HG03378 (cell line): Measurements from ENCODE around the gene SMIM34.
A peak's percentile ranks its signal among the peaks of the same experiment; 100 is the strongest.
"Not testable (repeated sequence)": the region's sequence is repeated elsewhere in the genome, so short reads cannot be mapped to it uniquely, and the experiment has no call there.

Source experiments
- ATAC-seq: cut with Tn5 transposase; IDR thresholded peaks from one replicate; pipeline ENCODE4 v1.9.1; 2021; ENCODE audit warnings: mild to moderate bottlenecking, moderate library complexity; ENCODE audit not compliant: unreplicated experiment

Gene SMIM34, protein sequence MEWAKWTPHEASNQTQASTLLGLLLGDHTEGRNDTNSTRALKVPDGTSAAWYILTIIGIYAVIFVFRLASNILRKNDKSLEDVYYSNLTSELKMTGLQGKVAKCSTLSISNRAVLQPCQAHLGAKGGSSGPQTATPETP

DNA sequence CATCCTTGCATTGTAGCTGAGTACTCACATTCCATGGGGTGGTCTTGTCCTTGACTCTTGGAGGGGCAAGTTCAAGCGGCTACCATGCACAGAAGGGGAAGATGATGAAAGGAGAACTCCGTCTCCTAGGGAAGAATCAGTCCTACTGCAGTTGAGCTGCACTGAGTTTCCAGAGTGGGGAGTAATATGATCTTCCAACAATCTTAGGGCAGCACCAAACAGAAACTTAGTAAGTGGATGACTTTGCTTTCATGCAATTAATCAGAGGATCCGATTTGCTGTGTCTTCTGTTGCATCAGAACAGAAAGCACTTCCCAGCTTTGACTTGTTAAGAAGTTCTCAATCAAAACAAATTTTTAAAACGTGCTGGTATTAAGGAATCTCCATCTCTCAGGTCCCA, at the start of gene SMIM34:
Gene SMIM34 (minus strand): TSS at position 147 of the 400 bp plus-strand sequence. CDS start 112 bp downstream, at position 35.
- not testable (repeated sequence) for ATAC-seq

DNA sequence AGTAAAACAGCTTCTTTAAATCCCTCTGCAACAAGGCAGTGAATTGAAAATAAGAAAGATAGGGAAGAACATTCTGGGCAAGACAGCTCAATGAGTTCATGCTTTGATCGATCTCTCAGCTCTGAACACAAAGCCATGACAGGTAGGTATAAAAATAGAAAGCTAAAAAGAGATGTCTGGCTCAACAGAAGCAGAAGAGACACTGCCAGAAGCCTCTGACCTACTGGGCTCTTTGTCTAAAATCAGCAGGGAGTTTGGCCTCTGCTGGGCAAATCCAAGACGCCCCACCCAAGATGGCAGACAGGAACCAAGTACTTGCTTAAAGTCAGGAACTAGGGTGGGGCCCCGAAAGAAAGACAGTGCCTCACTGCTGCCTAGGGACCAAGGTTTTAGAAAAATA, 43.6 kb upstream of the SMIM34 start:
- ATAC-seq = not testable (repeated sequence)

DNA sequence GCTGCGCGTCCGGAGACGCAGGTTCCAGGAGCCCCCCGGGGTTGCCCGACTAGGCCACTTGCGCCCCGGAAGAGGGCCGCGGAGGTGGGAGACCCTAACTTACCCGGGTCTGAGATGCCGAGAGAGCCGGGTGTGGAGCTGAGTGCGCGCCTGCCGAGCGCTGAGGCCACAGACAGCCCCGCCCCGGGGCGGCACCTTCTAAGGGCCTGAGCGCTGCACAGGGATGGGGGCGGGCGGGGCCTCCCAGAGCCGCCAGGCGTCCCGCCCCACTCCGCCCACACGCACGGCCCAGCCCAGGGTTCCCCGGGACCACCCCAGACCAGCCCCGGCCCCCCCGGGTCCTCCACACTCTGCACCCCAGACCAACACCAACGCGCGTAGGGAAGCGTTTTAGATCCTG, 35.7 kb upstream of the SMIM34 start:
- not testable (repeated sequence) for ATAC-seq

GRCh38 chr21:34458266-34458665, 34.5 kb upstream of the SMIM34 start:
- ATAC-seq = not testable (repeated sequence)

GRCh38 chr21:34456180-34456579, 32.4 kb upstream of the SMIM34 start:
- not testable (repeated sequence) for ATAC-seq

DNA sequence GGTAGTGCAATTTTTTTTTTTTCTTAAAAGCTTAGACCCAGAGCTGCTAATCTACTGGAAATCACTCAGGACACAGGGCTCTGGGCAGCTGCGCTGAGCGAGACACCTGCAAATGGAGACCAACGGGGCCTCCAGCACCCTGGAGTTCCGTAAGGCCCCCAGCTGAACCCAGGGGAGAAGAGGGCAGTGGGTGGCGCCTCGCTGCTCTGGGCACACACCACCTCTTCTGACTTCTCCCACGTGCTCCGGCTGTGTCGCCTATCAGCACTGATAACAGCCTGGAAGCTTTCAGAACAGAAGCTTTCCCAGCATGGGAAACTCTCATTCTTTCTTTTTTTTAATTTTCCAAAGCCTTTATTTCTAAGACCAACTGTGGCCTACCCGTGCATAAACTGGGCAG, 31.9 kb upstream of the SMIM34 start:
- ATAC-seq = not testable (repeated sequence)

DNA sequence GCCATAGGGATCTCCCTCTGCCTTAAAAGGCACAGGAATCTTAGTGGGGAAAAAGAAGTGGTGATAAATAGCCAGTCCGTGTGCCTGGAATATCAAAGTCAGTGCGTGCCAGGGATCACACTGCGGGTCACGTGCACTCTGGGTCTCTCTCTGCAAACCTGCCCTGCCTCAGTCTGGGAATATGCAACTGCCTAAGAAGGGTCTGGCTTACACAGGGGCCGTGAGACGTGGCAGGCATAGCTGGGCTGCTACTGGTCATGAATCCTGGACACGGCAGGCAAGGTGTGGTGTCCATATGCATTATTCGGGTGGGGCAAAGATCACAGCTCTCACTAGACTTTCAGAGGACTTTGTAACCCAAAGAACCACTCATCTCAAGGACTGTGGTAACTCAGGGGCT, 23.3 kb upstream of the SMIM34 start:
- ATAC-seq = not testable (repeated sequence)

DNA sequence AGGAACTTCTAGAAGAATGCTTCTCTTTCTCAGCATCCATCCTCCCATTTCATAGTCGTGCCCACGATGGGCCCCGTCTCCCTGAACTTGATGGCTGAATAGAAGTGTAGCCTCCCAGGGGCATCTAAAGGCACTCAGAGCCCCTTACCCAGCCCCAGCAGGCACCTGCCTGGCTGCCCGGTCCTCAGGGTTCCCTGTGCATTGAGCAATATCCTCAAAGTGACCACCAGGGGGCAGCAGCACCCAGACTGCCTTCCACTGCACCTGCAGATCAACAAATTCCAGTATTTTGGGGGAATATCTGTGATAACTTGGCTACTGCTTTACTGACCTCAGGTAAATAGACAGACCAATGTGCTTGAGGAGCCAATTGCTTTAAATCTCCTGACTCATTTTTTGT, 19.7 kb upstream of the SMIM34 start:
- not testable (repeated sequence) for ATAC-seq

DNA sequence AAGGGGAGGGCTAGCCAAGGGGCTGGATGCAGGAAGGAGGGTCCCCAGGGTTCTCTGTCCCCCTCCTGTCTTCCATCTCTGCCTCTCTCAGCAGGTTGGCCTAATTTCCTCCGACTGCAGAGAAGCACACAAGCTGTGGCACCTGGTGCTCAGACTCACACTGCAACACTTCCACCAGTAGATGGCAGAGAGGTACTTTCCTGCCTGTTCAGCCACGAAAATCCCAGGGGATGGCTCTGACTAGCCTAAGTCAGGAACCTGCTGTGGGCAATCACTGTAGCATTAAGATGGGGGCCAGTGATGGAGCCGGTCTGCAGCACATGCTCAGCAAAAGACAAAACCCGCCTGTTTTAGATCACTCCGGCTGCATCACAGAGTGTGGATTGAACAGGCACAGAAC, 6.0 kb upstream of the SMIM34 start:
- ATAC-seq = not testable (repeated sequence)

DNA sequence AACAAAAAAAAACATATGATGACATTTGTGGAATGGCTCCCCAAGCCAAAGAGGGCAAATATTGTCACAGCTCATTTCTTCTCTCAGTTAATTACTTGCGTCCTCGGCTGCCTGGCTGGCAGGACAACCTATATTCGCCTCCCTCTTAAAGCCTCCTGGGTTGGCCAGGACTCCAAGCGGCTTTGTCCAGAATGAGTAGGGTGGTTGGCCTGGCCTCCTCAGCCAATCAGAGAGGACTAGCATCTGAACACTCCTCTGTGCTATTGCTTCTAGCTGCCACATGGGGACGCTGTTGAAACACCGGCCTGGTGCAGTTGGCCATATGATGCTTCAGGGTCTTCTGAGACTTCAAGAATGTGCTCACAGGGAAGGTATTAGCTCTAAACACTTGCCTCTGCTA, 4.7 kb upstream of the SMIM34 start:
- ATAC-seq = not testable (repeated sequence)

DNA sequence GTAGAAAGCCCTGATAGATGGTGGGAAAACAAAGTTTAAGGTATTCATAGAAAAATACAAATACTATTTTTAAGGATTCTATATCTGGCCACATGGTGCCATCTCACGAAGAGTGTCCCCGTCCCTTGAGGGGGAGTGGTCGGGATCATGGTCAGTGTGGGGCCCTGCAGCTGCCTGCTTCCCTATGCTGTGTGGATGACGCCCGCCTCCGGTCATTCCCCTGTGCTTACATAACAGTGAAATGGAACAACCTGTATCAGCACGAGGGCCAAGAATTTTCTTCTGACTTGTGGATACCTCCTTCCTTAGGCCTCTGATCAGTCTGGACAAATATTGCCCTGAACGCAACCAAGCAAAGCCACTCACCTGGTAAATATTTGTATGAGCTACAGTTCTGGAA, 3.6 kb upstream of the SMIM34 start:
- ATAC-seq = not testable (repeated sequence)

- not testable (repeated sequence) for ATAC-seq
These were observed 6.2 kb downstream of the SMIM34 start for GRCh38 chr21:34417448-34418077.

DNA sequence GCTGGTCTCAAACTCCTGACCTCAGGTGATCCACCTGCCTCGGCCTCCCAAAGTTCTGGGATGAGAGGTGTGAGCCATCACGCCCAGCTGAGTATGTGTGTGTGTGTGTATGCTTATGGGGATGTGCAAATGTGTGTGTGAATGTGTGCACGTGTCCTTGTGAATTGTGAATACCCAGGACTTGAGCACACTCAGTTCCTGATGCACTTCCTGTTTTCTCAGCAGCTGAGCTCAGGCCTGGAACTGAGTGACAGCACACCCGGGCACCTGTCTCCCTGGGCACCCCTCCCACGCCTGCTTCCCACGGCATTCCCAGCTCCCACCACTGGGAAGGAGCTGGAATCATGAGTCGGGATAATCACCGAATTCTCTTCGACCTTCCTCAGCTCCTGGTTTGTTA, 16.5 kb downstream of the SMIM34 start:
- not testable (repeated sequence) for ATAC-seq

- not testable (repeated sequence) for ATAC-seq
These were observed 17.1 kb downstream of the SMIM34 start for GRCh38 chr21:34406676-34407075.

DNA sequence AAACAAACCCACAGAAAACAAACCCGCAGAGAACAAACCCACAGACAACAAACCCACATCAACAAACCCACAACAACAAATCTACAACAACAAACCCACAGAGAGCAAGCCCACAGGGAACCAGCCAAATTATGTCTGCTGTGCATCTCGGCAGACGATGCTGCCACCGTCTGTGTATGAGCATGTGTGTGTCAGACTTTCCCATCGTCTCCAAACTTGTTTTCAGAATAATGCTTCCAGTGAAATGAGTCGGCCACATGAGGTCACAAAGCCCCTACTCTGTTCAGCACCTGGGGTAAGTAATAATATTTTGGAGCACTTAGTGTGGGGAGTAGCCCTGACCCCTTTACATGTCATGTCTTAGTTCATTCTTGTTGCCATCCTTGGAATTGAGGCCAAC, 17.6 kb downstream of the SMIM34 start:
- ATAC-seq = not testable (repeated sequence)

DNA sequence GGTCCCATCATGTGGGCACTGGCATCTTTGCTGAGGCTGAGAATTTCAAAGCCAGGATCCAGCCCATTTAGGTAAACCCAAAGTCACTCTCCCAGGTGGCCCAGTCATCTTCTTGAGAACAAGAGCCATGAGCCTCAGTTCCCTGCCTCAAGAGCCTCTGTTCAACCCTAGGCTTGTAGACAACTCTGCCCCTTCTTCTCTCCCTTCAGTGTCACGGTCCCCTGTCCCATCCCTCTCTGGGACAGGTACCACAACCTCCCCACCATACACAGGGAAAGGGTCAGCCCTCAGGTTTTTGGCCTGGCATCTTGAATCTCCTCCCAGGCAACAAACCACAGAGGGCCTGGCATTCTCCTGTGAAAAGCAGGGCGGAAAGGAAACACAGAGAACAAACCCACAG, 18.1 kb downstream of the SMIM34 start:
- ATAC-seq = not testable (repeated sequence)

DNA sequence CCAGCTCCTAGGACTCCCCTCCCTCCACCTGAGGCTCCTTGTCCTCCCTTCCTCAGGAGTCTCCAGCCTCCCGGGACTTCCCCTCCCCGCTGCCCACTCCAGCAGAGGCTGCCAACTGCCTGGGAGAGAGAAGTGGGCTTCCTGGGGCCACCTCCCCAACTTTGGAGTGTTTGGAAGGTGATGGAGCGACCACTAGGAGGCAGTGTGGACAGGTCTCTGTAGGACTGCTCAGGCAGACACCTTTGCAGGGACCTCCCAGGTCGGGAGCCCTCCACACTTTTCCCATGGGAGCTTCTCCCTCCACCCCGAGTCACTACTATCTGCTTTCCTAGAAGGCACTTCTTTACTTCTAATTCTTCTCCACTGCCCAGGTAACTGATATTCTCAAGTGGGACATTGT, 19.0 kb downstream of the SMIM34 start:
- not testable (repeated sequence) for ATAC-seq

DNA sequence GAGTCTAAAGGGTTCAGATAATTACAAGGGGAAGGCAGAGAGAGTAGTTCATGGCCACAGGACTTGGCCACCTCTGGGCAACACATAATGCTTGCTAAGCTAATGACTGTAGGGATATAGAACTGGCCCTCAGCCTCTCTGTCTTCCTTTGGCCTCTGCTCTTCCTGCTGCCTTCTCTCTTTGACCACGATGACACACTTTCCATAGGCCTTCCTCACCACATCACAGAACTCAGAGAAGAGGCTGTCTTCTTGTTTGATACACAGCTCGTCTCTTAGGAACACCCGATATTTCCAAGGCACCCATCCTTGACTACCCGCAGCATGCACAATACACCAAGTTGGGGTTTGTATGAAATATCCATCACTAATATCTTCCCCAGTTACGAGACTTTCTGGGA, 23.2 kb downstream of the SMIM34 start:
- not testable (repeated sequence) for ATAC-seq

DNA sequence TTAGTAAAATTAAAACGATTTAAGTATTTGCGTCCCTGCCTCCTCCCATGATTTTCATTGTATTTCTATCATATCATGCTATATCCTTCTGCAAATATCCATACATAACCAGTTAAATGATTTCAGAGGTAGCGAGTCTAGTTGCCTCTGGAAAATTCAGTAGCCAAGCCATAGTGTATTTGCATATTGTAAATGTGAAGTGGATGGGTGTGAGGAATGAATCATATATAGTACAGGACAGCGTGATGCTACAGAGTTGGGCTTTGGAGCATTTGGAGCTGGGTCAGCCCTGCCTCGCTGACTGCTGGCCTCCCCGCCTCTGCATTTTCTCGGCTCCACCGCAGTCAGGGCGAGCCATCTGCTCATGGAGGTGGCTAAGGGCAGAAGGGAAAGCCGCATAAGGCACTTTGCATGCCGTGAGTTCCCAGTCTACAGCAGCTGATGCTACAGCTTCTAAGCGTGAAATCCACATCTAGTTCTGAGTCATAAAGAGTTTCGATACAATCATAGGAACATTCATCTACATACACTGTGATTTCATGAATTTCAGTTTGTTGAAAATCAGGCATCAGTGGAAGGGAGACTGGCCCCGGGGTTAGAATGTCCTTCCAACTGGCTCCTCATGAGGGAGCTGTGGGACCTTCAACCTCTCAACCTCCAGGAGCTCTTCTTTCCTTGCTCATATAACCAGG, 39.9 kb downstream of the SMIM34 start:
- ATAC-seq = peak; percentile 97

- not testable (repeated sequence) for ATAC-seq
These were observed 40.6 kb downstream of the SMIM34 start for GRCh38 chr21:34383138-34383537.

- ATAC-seq = peak; percentile 43
These were observed 48.2 kb downstream of the SMIM34 start for GRCh38 chr21:34375619-34375972.

GRCh38 chr21:34374940-34375618, 48.7 kb downstream of the SMIM34 start, which contains the start of gene SMIM11:
Gene SMIM11, plus strand, starts transcription at chr21:34375507. Its CDS starts 3,998 bp downstream, at chr21:34379505.
- peak; percentile 87 for ATAC-seq
